PFSK-1 (cell line): ENCODE measurements around the gene PM20D2.

Experiments
- POLR2AphosphoS5 ChIP-seq: IDR thresholded peaks from 2 replicates; pipeline ENCODE4 v1.6.1; 2012; ENCODE audit warnings: low read depth, mild to moderate bottlenecking, control low read depth, low read length, moderate library complexity
- REST ChIP-seq, 2 experiments: IDR thresholded peaks; 2 replicates each; pipeline versions ENCODE4 v1.6.1 to v1.8.0; 2011 to 2012; ENCODE audit warnings: low read depth in 2 of 2, low read length in 2 of 2, control low read depth in 1 of 2, inconsistent platforms in 1 of 2, mild to moderate bottlenecking in 1 of 2, moderate library complexity in 1 of 2; ENCODE audit not compliant: insufficient read depth in 1 of 2
- SIN3A ChIP-seq: IDR thresholded peaks from 2 replicates; pipeline ENCODE4 v1.6.1; 2012; ENCODE audit warnings: mild to moderate bottlenecking, low read length, moderate library complexity, borderline replicate concordance; ENCODE audit not compliant: insufficient read depth
- TAF1 ChIP-seq: IDR thresholded peaks from 2 replicates; pipeline ENCODE4 v1.6.1; 2012; ENCODE audit warnings: low read length, control low read depth, borderline replicate concordance; ENCODE audit not compliant: insufficient read depth

GRCh38 chr6:89186762-89187161 lies 40.9 kb downstream of the PM20D2 start:
- TF ChIP-seq POLR2AphosphoS5 (no peak), REST (IDR thresholded peaks at IDR 0.05; ENCODE audit: insufficient read depth in 1 of 2, low read depth in 2 of 2, low read length in 2 of 2) (no peak), SIN3A (no peak), TAF1 (no peak)
